Measurements from ENCODE around the gene CCSER2.
"Not testable (repeated sequence)": the region's sequence is repeated elsewhere in the genome, so short reads cannot be mapped to it uniquely, and the experiment has no call there.

The CCSER2 gene

GRCh38 chr10:84314275-84314674, 14.1 kb upstream of the CCSER2 start:
- DNase-seq (ENCODE audit: low read depth), result no peak

GRCh38 chr10:84317174-84317573, 11.2 kb upstream of the CCSER2 start:
- DNase-seq (ENCODE audit: low read depth), result no peak

GRCh38 chr10:84321902-84322301, 6.5 kb upstream of the CCSER2 start:
- DNase-seq (ENCODE audit: low read depth), result no peak

GRCh38 chr10:84323566-84323965, 4.8 kb upstream of the CCSER2 start:
- DNase-seq (ENCODE audit: low read depth), result not testable (repeated sequence)

- not testable (repeated sequence) for DNase-seq (ENCODE audit: low read depth)
These were observed 1.4 kb upstream of the CCSER2 start for GRCh38 chr10:84326995-84327394.

GRCh38 chr10:84329196-84329611, 815 bp downstream of the CCSER2 start:
- no peak for DNase-seq (ENCODE audit: low read depth)

GRCh38 chr10:84329986-84330651, 1.7 kb downstream of the CCSER2 start:
- no peak for DNase-seq (ENCODE audit: low read depth)

- no peak for DNase-seq (ENCODE audit: low read depth)
These were observed 2.7 kb downstream of the CCSER2 start for GRCh38 chr10:84331091-84331490.

GRCh38 chr10:84333864-84334451, 5.6 kb downstream of the CCSER2 start:
- DNase-seq (ENCODE audit: low read depth), result no peak

GRCh38 chr10:84334811-84335210, 6.4 kb downstream of the CCSER2 start:
- no peak for DNase-seq (ENCODE audit: low read depth)

GRCh38 chr10:84335516-84335915, 7.1 kb downstream of the CCSER2 start:
- no peak for DNase-seq (ENCODE audit: low read depth)

GRCh38 chr10:84336406-84337090, 8.2 kb downstream of the CCSER2 start:
- no peak for DNase-seq (ENCODE audit: low read depth)

GRCh38 chr10:84337199-84337598, 8.8 kb downstream of the CCSER2 start:
- DNase-seq (ENCODE audit: low read depth), result no peak

- no peak for DNase-seq (ENCODE audit: low read depth)
These were observed 10.6 kb downstream of the CCSER2 start for GRCh38 chr10:84339025-84339424.

GRCh38 chr10:84340187-84340586, 11.8 kb downstream of the CCSER2 start:
- DNase-seq (ENCODE audit: low read depth), result no peak

GRCh38 chr10:84340632-84341537, 12.5 kb downstream of the CCSER2 start:
- DNase-seq (ENCODE audit: low read depth), result no peak

- no peak for DNase-seq (ENCODE audit: low read depth)
These were observed 13.1 kb downstream of the CCSER2 start for GRCh38 chr10:84341538-84341856.

GRCh38 chr10:84341983-84342382, 13.6 kb downstream of the CCSER2 start:
- DNase-seq (ENCODE audit: low read depth), result no peak

GRCh38 chr10:84342584-84342983, 14.2 kb downstream of the CCSER2 start:
- DNase-seq (ENCODE audit: low read depth), result no peak

GRCh38 chr10:84343831-84344230, 15.4 kb downstream of the CCSER2 start:
- DNase-seq (ENCODE audit: low read depth), result no peak

- DNase-seq (ENCODE audit: low read depth), result no peak
These were observed 16.1 kb downstream of the CCSER2 start for GRCh38 chr10:84344526-84344925.

GRCh38 chr10:84347575-84348002, 19.2 kb downstream of the CCSER2 start:
- DNase-seq (ENCODE audit: low read depth), result not testable (repeated sequence)

Measured in CMK (cell line).